ENCODE measurements around the gene GLI3. TPM values are rescaled to one million over a fixed set of nuclear protein-coding genes. Genes with fewer than 3 reads are reported as not detected.

The GLI3 gene
- total and polyA plus RNA-seq, 2 experiments from 2014 or later = 4.0 to 5.2 TPM

DNA sequence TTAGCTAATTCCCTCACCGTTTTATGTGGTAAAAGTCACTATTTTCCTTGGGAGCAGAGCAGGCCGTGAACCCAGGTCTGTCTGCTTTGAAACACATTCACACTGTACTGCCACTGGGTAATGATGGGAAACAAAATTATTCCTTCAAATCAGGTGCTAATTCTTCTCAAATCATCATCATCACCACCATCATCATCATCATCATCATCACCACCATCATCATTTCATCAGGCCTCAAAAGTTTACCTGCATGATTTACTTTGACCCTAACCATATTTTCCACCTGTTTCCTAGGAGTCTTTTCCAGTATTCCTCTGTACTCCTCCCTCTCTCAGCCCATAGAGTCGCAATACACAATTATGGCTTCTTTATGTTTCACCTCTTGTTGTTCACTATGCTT lies 220.5 kb downstream of the GLI3 start:
- no peaks in the 10 kb centered on the region for H3K79me2 ChIP-seq (ENCODE audit: insufficient read depth)
- H3K27me3 ChIP-seq (replicated peaks; ENCODE audit: insufficient read depth) = no peaks in the 10 kb centered on the region
- no peaks in the 10 kb centered on the region for H3F3A ChIP-seq (ENCODE audit: insufficient read depth)
- H3K9me2 ChIP-seq (ENCODE audit: insufficient read depth) = no peaks in the 10 kb centered on the region
- WGBS, 2 experiments (ENCODE audit: low coverage in 1 of 2, low lambda C conversion rate in 2 of 2, missing lambda C conversion rate in 2 of 2) = 86 to 90% methylated on average over 3 of the region's 3 CpGs
- DNase-seq = no peak
- in situ Hi-C loops (cut with MboI) = no loop called here
- H4K20me1 ChIP-seq (ENCODE audit: insufficient read depth) = no peaks in the 10 kb centered on the region
- no peak overlapping the region for H3K27ac ChIP-seq
- no peaks in the 10 kb centered on the region for H3K4me1 ChIP-seq (ENCODE audit: insufficient read depth)
- H3K4me2 ChIP-seq (ENCODE audit: unreplicated experiment) = no peak overlapping the region
- TF ChIP-seq EZH2 (IDR thresholded peaks at IDR 0.05; ENCODE audit: insufficient read depth, poor library complexity, severe bottlenecking) (no peak), EZH2phosphoT487 (IDR thresholded peaks at IDR 0.05; ENCODE audit: insufficient read depth, low read depth) (no peak)
- no peak overlapping the region for H3K4me3 ChIP-seq
- H3K9ac ChIP-seq = no peak overlapping the region
- no peak overlapping the region for H2AFZ ChIP-seq
- no peaks in the 10 kb centered on the region for H3K9me3 ChIP-seq (ENCODE audit: low read depth)
- 0 out of 2 replicates have a peak, but pooled peaks cover 3% of the 10 kb centered on the region for H3K36me3 ChIP-seq (ENCODE audit: low read depth)

DNA sequence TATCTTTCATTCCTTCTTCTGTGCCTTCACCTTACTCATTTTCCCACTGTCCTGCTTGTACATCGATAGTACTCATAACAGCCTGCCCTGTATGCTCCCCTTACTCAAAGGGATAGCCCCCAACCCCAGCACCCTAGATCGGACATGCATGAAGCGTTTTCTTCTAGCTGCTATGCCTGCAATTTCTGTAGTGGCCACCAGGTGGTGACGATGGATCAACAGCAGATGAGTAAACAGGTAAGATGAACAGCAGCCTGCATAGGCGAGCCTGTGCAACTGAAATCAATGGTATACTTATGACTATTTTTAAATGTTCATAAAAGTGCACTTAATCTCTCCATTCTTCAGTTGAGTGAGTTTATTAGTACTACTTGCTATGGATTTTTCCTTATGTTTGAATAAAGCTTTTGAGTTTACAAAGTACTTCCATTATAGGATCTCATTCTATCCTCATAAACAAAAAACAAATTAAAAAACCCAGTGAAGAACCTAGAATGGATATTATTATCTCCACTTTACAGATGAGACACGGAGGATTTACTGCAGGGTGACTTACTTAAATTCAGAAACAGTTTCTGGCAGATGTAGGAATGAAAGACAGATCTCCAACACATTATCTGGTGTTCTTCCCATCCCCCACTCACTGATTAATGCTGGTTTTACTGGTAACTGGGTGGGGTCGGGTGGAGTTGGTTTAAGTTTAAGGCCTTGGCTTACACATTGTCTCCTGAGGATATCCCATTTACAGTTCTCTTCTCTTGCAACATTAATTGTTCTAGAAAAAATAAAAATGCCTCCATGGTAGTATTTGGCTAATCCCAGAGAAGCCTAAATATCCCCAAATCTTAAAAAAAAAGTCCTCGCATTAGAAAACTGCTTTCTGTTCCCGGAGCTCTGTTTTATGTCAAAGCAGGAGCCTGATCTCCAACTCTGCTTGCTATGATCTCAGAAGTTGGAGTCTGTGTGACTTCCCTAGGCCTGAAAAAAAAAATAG lies 222.1 kb downstream of the GLI3 start:
- Histone ChIP-seq H3K27ac (0 out of 2 replicates have a peak overlapping the region, but pooled peaks have one; percentile 6), H3K9me3 (ENCODE audit: low read depth) (no peaks in the 10 kb centered on the region), H3K4me1 (ENCODE audit: insufficient read depth) (peaks cover 9% of the 10 kb centered on the region; the same call in 1 of the 2 replicates), H3K9ac (no peak overlapping the region), H3K27me3 (replicated peaks; ENCODE audit: insufficient read depth) (no peaks in the 10 kb centered on the region), H3K4me3 (no peak overlapping the region), H2AFZ (no peak overlapping the region), H3K36me3 (ENCODE audit: low read depth) (0 out of 2 replicates have a peak, but pooled peaks cover 3% of the 10 kb centered on the region), H4K20me1 (ENCODE audit: insufficient read depth) (no peaks in the 10 kb centered on the region), H3K79me2 (ENCODE audit: insufficient read depth) (no peaks in the 10 kb centered on the region), H3K9me2 (ENCODE audit: insufficient read depth) (no peaks in the 10 kb centered on the region), H3F3A (ENCODE audit: insufficient read depth) (no peaks in the 10 kb centered on the region), H3K4me2 (ENCODE audit: unreplicated experiment) (no peak overlapping the region)
- peak; percentile 38 for DNase-seq
- no peak for TF ChIP-seq EZH2phosphoT487 (IDR thresholded peaks at IDR 0.05; ENCODE audit: insufficient read depth, low read depth)
- TF ChIP-seq EZH2 (IDR thresholded peaks at IDR 0.05; ENCODE audit: insufficient read depth, poor library complexity, severe bottlenecking) = no peak
- in situ Hi-C loops (cut with MboI) = no loop called here
- 47 to 48% methylated on average over 9 of the region's 9 CpGs for WGBS, 2 experiments (ENCODE audit: low coverage in 1 of 2, low lambda C conversion rate in 2 of 2, missing lambda C conversion rate in 2 of 2)

DNA sequence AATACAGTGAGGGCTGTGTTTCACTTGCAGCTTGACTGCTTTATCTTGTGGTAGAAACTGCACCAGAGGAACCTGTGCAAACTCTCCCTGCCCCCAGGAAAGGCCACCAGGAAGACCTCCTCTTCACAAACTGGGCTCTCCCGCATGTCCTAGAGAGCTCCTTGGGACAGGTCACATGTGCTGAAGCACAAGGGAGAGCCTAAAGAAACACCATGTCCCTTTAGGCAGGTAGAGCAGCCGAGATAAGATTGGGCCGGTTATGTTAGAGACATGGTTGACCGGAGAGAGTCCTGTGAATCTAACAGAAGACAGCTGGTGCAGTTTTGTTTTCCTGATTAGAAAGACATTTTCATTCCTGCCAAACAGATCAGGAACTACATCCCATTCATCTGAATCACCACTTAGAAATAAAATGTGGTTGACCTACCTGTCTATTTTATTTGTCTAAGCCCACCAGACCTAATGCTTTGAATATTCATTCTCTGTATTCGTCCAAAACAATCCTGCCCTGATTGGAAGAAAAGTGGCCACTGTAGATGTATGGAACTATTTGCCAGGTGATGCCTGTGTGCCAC lies 224.1 kb downstream of the GLI3 start:
- TF ChIP-seq EZH2 (IDR thresholded peaks at IDR 0.05; ENCODE audit: insufficient read depth, poor library complexity, severe bottlenecking) (no peak), EZH2phosphoT487 (IDR thresholded peaks at IDR 0.05; ENCODE audit: insufficient read depth, low read depth) (no peak)
- DNase-seq = no peak

DNA sequence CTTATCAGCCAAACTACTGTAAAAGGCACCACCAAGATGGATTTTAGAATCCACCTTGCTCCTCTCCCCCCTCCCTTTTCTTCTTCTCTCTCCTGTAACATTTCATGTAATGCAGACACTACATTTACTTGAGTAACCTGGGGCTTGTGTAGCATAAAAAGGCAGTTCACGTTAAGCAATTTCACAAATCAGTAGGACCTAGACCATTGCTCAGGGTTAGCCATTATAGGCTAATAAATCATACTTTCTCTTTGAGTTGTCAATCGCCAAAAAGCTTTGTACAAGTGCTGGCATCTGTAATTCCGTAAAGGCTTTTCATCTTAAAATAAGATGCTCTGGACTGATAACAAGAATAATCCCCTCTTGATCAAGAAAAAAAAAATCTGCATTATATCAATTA lies 224.7 kb downstream of the GLI3 start:
- Histone ChIP-seq H3F3A (ENCODE audit: insufficient read depth) (no peaks in the 10 kb centered on the region), H4K20me1 (ENCODE audit: insufficient read depth) (no peaks in the 10 kb centered on the region), H3K4me3 (no peak overlapping the region), H2AFZ (no peak overlapping the region), H3K36me3 (ENCODE audit: low read depth) (0 out of 2 replicates have a peak, but pooled peaks cover 3% of the 10 kb centered on the region), H3K4me2 (ENCODE audit: unreplicated experiment) (no peak overlapping the region), H3K9ac (no peak overlapping the region), H3K9me2 (ENCODE audit: insufficient read depth) (no peaks in the 10 kb centered on the region), H3K4me1 (ENCODE audit: insufficient read depth) (peaks cover 9% of the 10 kb centered on the region; the same call in 1 of the 2 replicates), H3K9me3 (ENCODE audit: low read depth) (no peaks in the 10 kb centered on the region), H3K79me2 (ENCODE audit: insufficient read depth) (no peaks in the 10 kb centered on the region), H3K27ac (no peak overlapping the region), H3K27me3 (replicated peaks; ENCODE audit: insufficient read depth) (no peaks in the 10 kb centered on the region)
- in situ Hi-C loops (cut with MboI) = no loop called here
- DNase-seq = no peak
- 75 to 78% methylated on average over 3 of the region's 3 CpGs for WGBS, 2 experiments (ENCODE audit: low coverage in 1 of 2, low lambda C conversion rate in 2 of 2, missing lambda C conversion rate in 2 of 2)
- TF ChIP-seq EZH2 (IDR thresholded peaks at IDR 0.05; ENCODE audit: insufficient read depth, poor library complexity, severe bottlenecking) (no peak), EZH2phosphoT487 (IDR thresholded peaks at IDR 0.05; ENCODE audit: insufficient read depth, low read depth) (no peak)

More for the DNA sequence above, 224.1 kb downstream of the GLI3 start:
- in situ Hi-C loops (cut with MboI) = no loop called here
- Histone ChIP-seq H3K4me3 (no peak overlapping the region), H3K36me3 (ENCODE audit: low read depth) (0 out of 2 replicates have a peak, but pooled peaks cover 3% of the 10 kb centered on the region), H3K4me2 (ENCODE audit: unreplicated experiment) (no peak overlapping the region), H3K27ac (no peak overlapping the region), H3K9ac (no peak overlapping the region), H3K4me1 (ENCODE audit: insufficient read depth) (peaks cover 9% of the 10 kb centered on the region; the same call in 1 of the 2 replicates), H3K27me3 (replicated peaks; ENCODE audit: insufficient read depth) (no peaks in the 10 kb centered on the region), H4K20me1 (ENCODE audit: insufficient read depth) (no peaks in the 10 kb centered on the region), H3K9me2 (ENCODE audit: insufficient read depth) (no peaks in the 10 kb centered on the region), H3F3A (ENCODE audit: insufficient read depth) (no peaks in the 10 kb centered on the region), H3K9me3 (ENCODE audit: low read depth) (no peaks in the 10 kb centered on the region), H2AFZ (no peak overlapping the region), H3K79me2 (ENCODE audit: insufficient read depth) (no peaks in the 10 kb centered on the region)
- WGBS, 2 experiments (ENCODE audit: low coverage in 1 of 2, low lambda C conversion rate in 2 of 2, missing lambda C conversion rate in 2 of 2) = 87 to 96% methylated on average over 5 of the region's 5 CpGs

All from GM23248 (cell line).